Caki2 (cell line): ENCODE measurements around the gene ST8SIA6. TPM values are rescaled to one million over a fixed set of nuclear protein-coding genes. Genes with fewer than 3 reads are reported as not detected.
"Not testable (repeated sequence)": the region's sequence is repeated elsewhere in the genome, so short reads cannot be mapped to it uniquely, and the experiment has no call there.

ENCODE experiments used
- DNase-seq: peaks from one replicate; pipeline ENCODE4 v3.0.0-alpha.2; 2015; ENCODE audit warnings: low read depth
- in situ Hi-C: cut with HindIII; loops from 2 replicates; pipeline ENCODE4 v1.10.0; 2016; ENCODE audit warnings: low sequenced_read_pairs, low pct_unique_long_range_greater_than_20kb, mixed read lengths
- total RNA-seq: library from RNA; depleted of rRNA; stranded (reverse); fragments of >200 nt; shearing (Covaris generic); gene quantifications from 2 replicates; pipeline ENCODE4 v1.2.3, GENCODE V29; 2014; ENCODE audit warnings: low replicate concordance; rRNA removed

The ST8SIA6 gene
- total RNA-seq: not detected in 2 replicates

- no peak for DNase-seq
- in situ Hi-C loops: no loop called here
Observed at GRCh38 chr10:17454161-17455014, at the start of gene ST8SIA6. Gene ST8SIA6 (minus strand): TSS chr10:17454595. CDS start chr10:17454255, 340 bp downstream.

GRCh38 chr10:17503795-17504194, 49.4 kb upstream of the ST8SIA6 start:
- DNase-seq: no peak
- in situ Hi-C loops: no loop called here

GRCh38 chr10:17502814-17503213, 48.4 kb upstream of the ST8SIA6 start:
- in situ Hi-C loops: no loop called here
- DNase-seq: no peak

GRCh38 chr10:17499014-17499413, 44.6 kb upstream of the ST8SIA6 start:
- in situ Hi-C loops, DNase-seq: not testable (repeated sequence)

- no peak for DNase-seq
- in situ Hi-C loops: no loop called here
Observed at GRCh38 chr10:17497446-17498030, 43.1 kb upstream of the ST8SIA6 start.

- DNase-seq: no peak
- in situ Hi-C loops: no loop called here
Observed at GRCh38 chr10:17494626-17495260, 40.3 kb upstream of the ST8SIA6 start.

GRCh38 chr10:17488848-17489247, 34.5 kb upstream of the ST8SIA6 start:
- no peak for DNase-seq
- in situ Hi-C loops: no loop called here

GRCh38 chr10:17483079-17483478, 28.7 kb upstream of the ST8SIA6 start:
- in situ Hi-C loops: no loop called here
- DNase-seq: no peak

GRCh38 chr10:17479822-17480221, 25.4 kb upstream of the ST8SIA6 start:
- in situ Hi-C loops: no loop called here
- DNase-seq: no peak

- in situ Hi-C loops: no loop called here
- no peak for DNase-seq
Observed at GRCh38 chr10:17479015-17479615, 24.7 kb upstream of the ST8SIA6 start.

- in situ Hi-C loops: no loop called here
- DNase-seq: no peak
Observed at GRCh38 chr10:17476073-17476472, 21.7 kb upstream of the ST8SIA6 start.

- DNase-seq: no peak
- in situ Hi-C loops: no loop called here
Observed at GRCh38 chr10:17475661-17476060, 21.3 kb upstream of the ST8SIA6 start.

- DNase-seq: no peak
- in situ Hi-C loops: no loop called here
Observed at GRCh38 chr10:17474595-17475323, 20.4 kb upstream of the ST8SIA6 start.

- no peak for DNase-seq
- in situ Hi-C loops: no loop called here
Observed at GRCh38 chr10:17473228-17473950, 19.0 kb upstream of the ST8SIA6 start.

- no peak for DNase-seq
- in situ Hi-C loops: no loop called here
Observed at GRCh38 chr10:17472481-17473227, 18.3 kb upstream of the ST8SIA6 start.

GRCh38 chr10:17470246-17470645, 15.9 kb upstream of the ST8SIA6 start:
- DNase-seq: no peak
- in situ Hi-C loops: no loop called here
